Thyroid gland (tissue), 4 donors: ENCODE results near the gene ERC1. TPM values are rescaled to one million over a fixed set of nuclear protein-coding genes. Genes with fewer than 3 reads are reported as not detected.

Source experiments
- DNase-seq, 2 donors: peaks; one replicate each; pipeline ENCODE4 v3.0.0-alpha.2; 2019
- H3K27ac ChIP-seq, 3 donors: fragments of 200-600 bp; sonication (generic); 1 replicate in 2 of 3; 2 replicates in 1 of 3; pipeline ENCODE4 v1.5.1; 2016 to 2019; ENCODE audit warnings: mild to moderate bottlenecking in 1 of 3, moderate library complexity in 1 of 3
- H3K27me3 ChIP-seq: fragments of 200-600 bp; sonication (generic); one replicate; pipeline ENCODE4 v1.5.1; 2019
- H3K36me3 ChIP-seq, 2 donors: fragments of 200-600 bp; sonication (generic); one replicate each; pipeline ENCODE4 v1.5.1; 2016 to 2019
- H3K4me1 ChIP-seq, 2 donors: fragments of 200-600 bp; sonication (generic); one replicate each; pipeline ENCODE4 v1.5.1; 2017 to 2019
- H3K4me3 ChIP-seq, 3 donors: fragments of 200-600 bp; sonication (generic); replicated peaks in 1 of 3; 1 replicate in 2 of 3; 2 replicates in 1 of 3; pipeline ENCODE4 v1.5.1; 2016; ENCODE audit warnings: mild to moderate bottlenecking in 1 of 3
- H3K9me3 ChIP-seq: fragments of 200-600 bp; sonication (generic); one replicate; pipeline ENCODE4 v1.5.1; 2017
- CTCF ChIP-seq, 6 experiments: fragments of 200-600 bp in 3 of 6; fragments of 450-650 bp in 3 of 6; sonication (generic) in 3 of 6; IDR thresholded peaks; one replicate each; pipeline ENCODE4 v1.5.1; 2016 to 2019; ENCODE audit warnings: antibody characterized with exemption in 6 of 6, mild to moderate bottlenecking in 2 of 6, inconsistent platforms in 1 of 6, moderate library complexity in 1 of 6
- POLR2A ChIP-seq, 2 donors: fragments of 450-650 bp; IDR thresholded peaks; one replicate each; pipeline ENCODE4 v1.6.1; 2017; ENCODE audit warnings: antibody characterized with exemption in 2 of 2, mild to moderate bottlenecking in 2 of 2, moderate library complexity in 1 of 2
- WGBS, 2 donors: methylation state at CpG; one replicate each; pipeline ENCODE4 v1.1.5; 2017; 5-methylcytosine and 5-hydroxymethylcytosine counted together
- intact Hi-C: fragments of 100-400 bp; cut with DNase I; formaldehyde crosslinking; loops from one replicate; pipeline ENCODE4 v1.15.1; 2023
- total RNA-seq, 4 donors: library from RNA; depleted of rRNA; stranded (reverse); fragments of >200 nt; gene quantifications; one replicate each; pipeline ENCODE4 v1.2.3, GENCODE V29; 2016

The ERC1 gene
- total RNA-seq, 4 donors from 2014 or later = 39.8 to 84.2 (median 75.8) TPM

- H3K4me3 ChIP-seq = no peak overlapping the region
Measured at GRCh38 chr12:1494856-1495255, 503.8 kb downstream of the ERC1 start.

GRCh38 chr12:1496162-1496900, 505.3 kb downstream of the ERC1 start:
- Histone ChIP-seq H3K27me3 (no peaks in the 10 kb centered on the region), H3K4me3 (no peak overlapping the region), H3K27ac (no peak overlapping the region), H3K9me3 (no peaks in the 10 kb centered on the region), H3K4me1 (peaks cover 0 to 8% of the 10 kb centered on the region in 2 donors), H3K36me3 (peaks cover under 1% of the 10 kb centered on the region in 2 donors)
- peak; percentile 11 to 34 for DNase-seq
- intact Hi-C loops = no loop called here
- TF ChIP-seq POLR2A (IDR thresholded peaks at IDR 0.05) = no peak
- TF ChIP-seq CTCF (IDR thresholded peaks at IDR 0.05) = no peak
- 52 to 53% methylated on average over 23 of the region's 23 CpGs for WGBS, 2 donors

More at GRCh38 chr12:1494856-1495255, 503.8 kb downstream of the ERC1 start:
- DNase-seq = no peak
- Histone ChIP-seq H3K27ac (no peak overlapping the region), H3K27me3 (no peaks in the 10 kb centered on the region), H3K36me3 (peaks cover 11% of the 10 kb centered on the region in 2 donors), H3K4me1 (peaks cover 0 to 8% of the 10 kb centered on the region in 2 donors), H3K9me3 (no peaks in the 10 kb centered on the region)
- intact Hi-C loops = no loop called here
- 89 to 98% methylated on average over 5 to 7 of the region's 7 CpGs for WGBS, 2 donors
- TF ChIP-seq CTCF (IDR thresholded peaks at IDR 0.05) (no peak), POLR2A (IDR thresholded peaks at IDR 0.05) (no peak)

GRCh38 chr12:1497161-1497560, 506.1 kb downstream of the ERC1 start:
- no peak overlapping the region for H3K27ac ChIP-seq
- H3K36me3 ChIP-seq = no peaks in the 10 kb centered on the region
- no peak for DNase-seq
- intact Hi-C loops = no loop called here
- WGBS, 2 donors = 95 to 99% methylated on average over 4 of the region's 4 CpGs
- H3K4me1 ChIP-seq = peaks cover 0 to 8% of the 10 kb centered on the region in 2 donors
- no peaks in the 10 kb centered on the region for H3K27me3 ChIP-seq
- TF ChIP-seq CTCF (IDR thresholded peaks at IDR 0.05) (no peak), POLR2A (IDR thresholded peaks at IDR 0.05) (no peak)
- no peak overlapping the region for H3K4me3 ChIP-seq
- no peaks in the 10 kb centered on the region for H3K9me3 ChIP-seq

GRCh38 chr12:1498199-1498740, 507.2 kb downstream of the ERC1 start:
- Histone ChIP-seq H3K4me3 (no peak overlapping the region), H3K36me3 (no peaks in the 10 kb centered on the region), H3K4me1 (peaks cover 0 to 12% of the 10 kb centered on the region in 2 donors), H3K27ac (no peak overlapping the region), H3K27me3 (no peaks in the 10 kb centered on the region), H3K9me3 (no peaks in the 10 kb centered on the region)
- TF ChIP-seq CTCF (IDR thresholded peaks at IDR 0.05) (no peak), POLR2A (IDR thresholded peaks at IDR 0.05) (no peak)
- intact Hi-C loops = no loop called here
- peak in 1 of 2 donors; percentile 8 for DNase-seq
- 66 to 70% methylated on average over 18 of the region's 18 CpGs for WGBS, 2 donors

GRCh38 chr12:1499351-1499750, 508.3 kb downstream of the ERC1 start:
- no peaks in the 10 kb centered on the region for H3K9me3 ChIP-seq
- 90 to 91% methylated on average over 12 of the region's 12 CpGs for WGBS, 2 donors
- H3K4me1 ChIP-seq = peaks cover 0 to 12% of the 10 kb centered on the region in 2 donors
- no peaks in the 10 kb centered on the region for H3K27me3 ChIP-seq
- H3K27ac ChIP-seq = no peak overlapping the region
- intact Hi-C loops = no loop called here
- H3K4me3 ChIP-seq = no peak overlapping the region
- no peak for DNase-seq
- no peaks in the 10 kb centered on the region for H3K36me3 ChIP-seq
- TF ChIP-seq CTCF (IDR thresholded peaks at IDR 0.05) (no peak), POLR2A (IDR thresholded peaks at IDR 0.05) (no peak)
